IPS-11a (cell line): ENCODE data around the gene RCN1.
"Not testable (repeated sequence)": the region's sequence is repeated elsewhere in the genome, so short reads cannot be mapped to it uniquely, and the experiment has no call there.

ENCODE experiments used
- H3K4me3 ChIP-seq: one replicate; pipeline ENCODE4 v1.5.1; 2013; ENCODE audit warnings: low read depth, low read length, control low read depth

Gene RCN1

DNA sequence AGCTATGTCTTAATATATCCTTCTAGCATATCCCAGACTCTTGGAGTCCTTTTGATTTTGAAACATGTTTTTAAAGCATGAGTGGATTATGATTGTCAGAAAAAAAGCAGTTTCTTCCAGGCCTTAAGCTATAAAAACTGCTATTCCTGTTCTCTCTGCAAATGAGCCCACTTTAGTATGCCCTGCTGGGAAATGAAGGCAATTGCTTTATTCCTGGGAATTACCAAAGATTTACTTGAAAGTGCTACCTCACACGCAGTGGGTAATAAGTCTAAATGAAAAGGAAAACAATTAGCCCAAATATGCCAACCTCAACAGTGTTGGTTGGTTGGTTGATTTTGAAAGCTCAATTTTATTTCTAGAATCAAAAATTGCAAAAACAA is 17.2 kb upstream of the RCN1 start:
- H3K4me3 ChIP-seq, result no peak overlapping the region

DNA sequence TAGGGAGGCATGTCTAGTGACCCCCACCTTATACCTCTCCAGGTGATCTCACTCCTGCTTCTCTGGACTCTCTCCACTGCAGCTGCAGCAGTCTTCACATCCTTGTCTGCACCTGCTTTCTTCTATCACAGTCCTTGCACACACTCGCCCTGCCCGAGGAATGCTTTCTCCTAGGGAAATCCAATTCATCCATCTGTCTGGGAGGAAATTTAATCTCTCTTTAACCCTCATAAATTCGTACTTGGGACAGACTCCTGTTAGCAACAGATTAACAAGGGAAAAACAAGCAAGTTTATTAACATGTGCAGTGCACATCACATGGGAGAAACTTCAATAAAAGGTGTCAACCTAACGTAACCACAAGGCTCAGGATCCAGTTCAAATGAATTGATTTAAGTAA is 11.3 kb upstream of the RCN1 start:
- H3K4me3 ChIP-seq, result no peak overlapping the region

DNA sequence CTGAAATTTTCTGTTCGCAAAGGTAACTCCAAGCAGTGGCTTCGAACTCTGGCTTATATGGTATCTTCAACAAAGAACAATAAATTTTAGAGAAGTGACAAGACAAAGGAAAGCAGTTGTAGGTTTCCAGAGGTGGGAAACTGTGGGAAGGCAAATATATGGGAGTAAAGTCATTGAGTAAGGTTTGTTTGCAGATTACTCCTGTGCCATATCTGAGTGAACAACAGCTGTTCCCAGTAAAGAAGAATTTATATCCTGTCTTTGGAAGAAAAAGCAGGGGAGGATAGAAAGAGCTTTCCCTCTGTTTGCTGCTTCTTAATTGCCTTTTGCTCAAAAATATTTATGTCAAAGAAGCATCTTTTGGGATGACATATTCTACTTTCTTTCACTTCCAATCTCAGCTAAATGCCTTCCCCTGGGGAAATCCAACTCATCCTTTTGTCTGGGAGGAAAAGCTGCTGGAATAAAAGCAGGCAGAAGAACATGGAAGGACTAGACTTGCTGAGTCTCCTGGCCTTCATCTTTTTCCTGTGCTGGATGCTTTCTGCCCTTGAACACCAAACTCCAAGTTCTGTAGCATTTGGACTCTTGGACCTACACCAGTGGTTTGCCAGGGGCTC is 10.4 kb upstream of the RCN1 start:
- no peak overlapping the region for H3K4me3 ChIP-seq

DNA sequence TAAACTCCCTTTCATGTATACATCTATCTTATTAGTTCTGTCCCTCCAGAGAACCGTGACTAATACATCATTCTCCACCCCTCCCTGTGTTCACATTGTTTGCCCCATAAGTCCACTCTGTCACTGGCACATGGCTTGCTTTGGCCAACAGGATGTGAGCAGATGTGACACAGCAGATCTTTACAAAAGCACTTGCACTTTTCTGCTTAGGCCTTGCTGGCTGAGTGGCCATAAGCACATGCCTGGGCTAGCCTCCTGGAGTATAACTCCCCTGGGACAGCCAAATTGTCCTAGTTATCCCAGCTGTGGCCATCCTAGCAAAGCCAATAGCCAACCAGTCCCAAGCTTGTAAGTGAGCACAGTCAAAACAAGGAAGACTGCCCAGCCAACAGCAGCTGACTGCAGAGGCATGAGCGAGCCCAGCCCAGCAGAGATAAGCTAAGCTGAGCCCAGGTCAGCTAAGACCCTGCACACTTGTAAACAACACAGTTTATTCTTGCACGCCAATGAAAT is 9.7 kb upstream of the RCN1 start:
- no peak overlapping the region for H3K4me3 ChIP-seq

DNA sequence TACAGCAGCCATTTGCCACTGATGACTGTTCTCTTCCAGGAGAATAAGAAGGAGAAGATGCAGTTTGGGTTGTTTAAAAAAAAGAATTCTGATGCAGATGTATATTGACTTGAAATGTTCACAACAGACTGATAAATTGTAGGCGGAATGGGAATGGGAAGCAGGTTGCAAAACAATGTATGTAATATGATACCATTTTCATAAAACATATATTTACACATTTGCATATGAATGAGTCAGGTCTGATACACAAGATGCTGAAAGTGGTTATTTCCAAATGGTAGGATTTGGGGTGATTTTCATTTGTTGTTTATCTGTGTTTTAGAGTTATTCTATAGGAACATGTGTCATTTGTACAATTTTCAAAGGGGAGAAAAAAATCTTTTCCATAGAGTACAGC is 9.0 kb upstream of the RCN1 start:
- H3K4me3 ChIP-seq, result no peak overlapping the region

DNA sequence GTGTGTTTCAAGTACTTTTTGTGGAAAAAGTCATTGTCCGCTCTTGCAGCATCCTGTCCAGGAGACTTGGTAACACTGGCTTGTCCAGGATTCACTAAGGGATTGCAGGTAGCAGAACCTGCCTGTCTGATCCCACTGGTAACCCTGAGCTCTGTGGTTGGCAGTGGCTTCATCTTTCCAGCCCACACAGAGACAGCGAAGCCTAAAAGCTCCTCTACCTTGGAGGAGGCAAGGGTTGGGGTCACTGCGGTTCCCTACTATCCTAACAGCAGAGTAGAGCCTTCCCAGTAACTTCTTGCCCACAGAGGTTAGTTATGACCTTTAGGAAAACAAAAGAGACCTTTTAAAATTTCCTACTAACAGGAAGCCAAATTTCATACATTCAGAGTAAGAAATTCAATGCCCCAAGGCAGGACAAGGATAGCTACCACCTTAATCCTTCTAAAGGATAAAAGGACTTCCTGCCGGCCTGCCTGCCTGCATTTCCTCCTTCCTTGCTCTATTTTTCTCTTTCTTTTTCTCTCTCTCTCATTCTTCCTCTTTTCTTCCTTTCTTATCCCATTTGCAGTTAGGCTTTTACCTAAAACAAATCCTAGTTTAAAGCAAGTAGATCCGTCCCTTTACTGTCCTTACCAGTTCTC is 8.4 kb upstream of the RCN1 start:
- no peak overlapping the region for H3K4me3 ChIP-seq

DNA sequence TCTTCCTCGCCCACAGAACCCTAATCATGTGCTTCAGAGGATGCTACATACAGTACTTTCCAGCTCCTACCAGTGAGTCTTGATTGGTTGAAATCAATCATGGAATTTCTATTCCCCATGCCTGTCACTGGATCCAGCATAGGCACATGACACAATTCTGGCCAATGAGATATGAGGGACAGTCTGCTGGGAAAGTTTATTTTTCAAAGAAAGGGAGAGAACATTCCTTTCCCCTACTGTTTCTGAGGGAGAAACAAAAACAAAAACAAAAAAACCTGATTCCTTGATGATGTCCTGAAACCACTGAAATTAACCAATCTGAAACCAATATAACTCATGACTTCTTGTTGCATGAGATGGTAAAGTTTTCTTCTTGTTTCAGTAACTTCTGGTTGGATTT is 3.3 kb upstream of the RCN1 start:
- no peak overlapping the region for H3K4me3 ChIP-seq

DNA sequence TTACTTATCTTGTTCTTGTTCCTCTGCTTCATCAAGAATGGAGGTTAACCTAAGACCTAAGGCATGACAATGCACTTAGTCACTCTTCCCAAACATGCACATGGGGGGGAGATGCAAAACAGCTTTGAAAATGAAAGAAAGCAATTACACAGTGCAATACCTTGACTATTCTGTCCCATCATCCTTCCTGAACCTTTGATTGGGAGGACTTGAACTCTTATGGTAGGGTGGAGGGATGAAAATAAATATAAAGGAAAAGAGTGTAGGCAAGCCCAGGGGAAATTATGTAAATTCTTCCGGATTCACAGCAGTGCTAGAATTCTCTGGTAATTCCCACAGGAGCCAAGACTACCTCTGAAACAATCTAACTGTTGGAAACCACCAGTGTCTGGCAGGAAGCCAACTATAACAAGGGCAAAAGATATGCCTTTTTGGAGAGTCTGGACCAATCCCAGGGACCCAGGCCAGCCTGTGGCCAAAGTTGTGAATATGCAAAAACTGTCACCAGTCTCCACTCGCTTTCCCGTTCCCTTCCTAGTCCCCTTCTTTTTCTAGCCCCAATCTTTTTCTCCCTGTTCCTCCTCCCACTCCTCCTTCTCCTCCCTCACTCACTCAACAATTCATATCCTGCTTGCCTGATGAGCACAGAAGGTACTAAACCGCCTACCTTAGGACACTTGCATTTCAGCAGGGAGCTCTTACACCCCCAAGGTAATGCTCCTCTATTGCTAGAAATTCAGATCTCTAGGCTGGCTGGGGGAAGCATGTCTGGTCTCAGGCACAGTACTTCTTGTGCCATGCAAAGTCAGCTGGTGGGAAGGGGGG is 2.5 kb upstream of the RCN1 start:
- H3K4me3 ChIP-seq, result no peak overlapping the region

DNA sequence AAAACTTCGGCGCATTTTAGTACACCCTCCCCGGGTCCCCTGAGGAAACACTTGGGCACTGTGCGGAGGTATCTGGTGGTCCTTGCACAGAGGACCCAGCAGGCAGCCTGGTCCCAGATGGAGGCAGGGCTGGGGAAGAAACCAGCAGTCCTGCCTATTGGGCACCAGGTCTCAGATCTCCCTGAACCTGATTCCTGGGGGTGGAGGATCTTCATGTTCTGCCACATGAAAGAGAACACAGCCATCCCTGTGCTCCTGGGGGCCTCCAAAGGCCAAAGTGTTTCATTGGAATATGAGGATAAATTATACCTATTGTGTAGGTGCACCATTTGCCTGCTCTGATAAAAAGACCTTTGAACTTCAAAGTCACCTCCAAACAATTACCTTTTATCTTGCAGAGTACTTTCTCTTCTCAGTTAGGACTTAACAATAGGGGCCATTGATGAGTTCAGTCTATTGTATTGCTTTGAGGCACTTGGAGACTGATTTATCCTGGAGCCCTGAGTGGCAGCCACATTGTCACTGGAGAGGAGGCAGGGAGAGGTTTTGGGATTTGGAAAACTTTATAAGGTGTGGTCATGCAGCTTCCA is 1.8 kb downstream of the RCN1 start:
- no peak overlapping the region for H3K4me3 ChIP-seq

DNA sequence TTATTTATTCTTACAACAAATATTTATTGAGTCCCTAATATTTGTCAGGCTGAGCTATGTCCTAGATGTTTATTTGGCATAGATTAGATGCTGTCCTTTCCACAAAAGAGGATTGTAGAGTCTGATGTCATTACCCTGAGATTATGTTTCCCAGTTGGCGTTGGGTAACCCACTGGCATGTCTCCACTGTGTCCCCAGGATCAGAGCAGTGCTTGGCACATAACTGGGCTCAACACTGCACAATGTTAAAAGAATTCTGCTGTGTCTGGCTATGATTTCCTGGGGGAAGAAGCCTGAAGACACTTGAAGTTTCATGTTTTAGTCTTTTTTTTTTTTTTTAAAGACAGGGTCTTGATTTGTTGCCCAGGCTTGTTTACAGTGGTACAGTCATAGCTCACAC is 4.0 kb downstream of the RCN1 start:
- no peak overlapping the region for H3K4me3 ChIP-seq

DNA sequence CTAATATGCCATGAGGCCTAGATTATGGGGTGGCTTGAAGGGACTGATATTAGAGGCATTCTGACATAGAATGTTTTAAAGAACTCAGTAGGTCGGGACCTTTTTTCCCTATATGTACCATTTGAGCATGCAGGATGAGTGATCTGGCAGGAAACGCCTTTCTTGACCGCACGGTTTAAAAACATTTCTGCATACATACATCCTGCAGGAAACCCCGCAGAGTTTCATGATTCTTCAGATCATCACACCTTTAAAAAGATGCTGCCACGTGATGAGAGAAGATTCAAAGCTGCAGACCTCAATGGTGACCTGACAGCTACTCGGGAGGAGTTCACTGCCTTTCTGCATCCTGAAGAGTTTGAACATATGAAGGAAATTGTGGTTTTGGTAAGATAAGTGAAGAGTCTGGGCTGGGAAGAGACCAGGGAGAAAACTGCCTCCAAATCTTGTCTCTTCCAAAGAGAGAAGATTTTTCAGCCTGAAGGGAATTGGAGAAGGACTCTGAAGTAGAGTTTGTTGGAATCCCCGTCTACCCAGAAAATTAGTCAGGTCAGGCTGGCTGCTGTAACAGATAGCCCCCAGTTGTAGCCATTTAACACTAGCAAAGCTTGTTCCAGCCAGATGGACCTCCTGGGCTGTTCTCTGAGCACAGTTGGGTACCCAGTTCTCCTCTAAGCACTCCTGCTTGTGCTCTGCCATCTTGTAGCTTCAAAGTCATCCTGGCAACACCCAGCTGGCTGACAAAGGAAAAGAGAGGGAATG is 7.4 kb downstream of the RCN1 start:
- H3K4me3 ChIP-seq, result no peak overlapping the region

DNA sequence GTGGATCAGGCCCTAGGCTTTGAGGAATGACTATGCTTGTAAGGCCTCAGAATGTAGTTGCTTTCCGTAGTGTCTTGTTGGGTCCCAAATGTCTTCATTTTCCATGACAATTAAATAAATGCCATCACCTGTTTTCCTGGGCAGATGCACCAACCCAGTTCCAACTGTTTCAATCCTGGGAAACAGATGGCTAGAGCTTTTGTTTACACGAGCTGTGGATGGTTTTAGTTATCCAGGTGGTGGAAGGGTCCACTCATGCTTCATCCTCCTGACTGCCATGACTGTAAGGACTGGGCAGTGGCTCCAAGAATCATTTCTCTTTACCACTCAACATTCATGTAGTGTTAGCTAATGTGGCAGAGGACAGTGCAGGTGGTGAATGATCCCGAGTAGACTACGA is 8.6 kb downstream of the RCN1 start:
- H3K4me3 ChIP-seq, result no peak overlapping the region

DNA sequence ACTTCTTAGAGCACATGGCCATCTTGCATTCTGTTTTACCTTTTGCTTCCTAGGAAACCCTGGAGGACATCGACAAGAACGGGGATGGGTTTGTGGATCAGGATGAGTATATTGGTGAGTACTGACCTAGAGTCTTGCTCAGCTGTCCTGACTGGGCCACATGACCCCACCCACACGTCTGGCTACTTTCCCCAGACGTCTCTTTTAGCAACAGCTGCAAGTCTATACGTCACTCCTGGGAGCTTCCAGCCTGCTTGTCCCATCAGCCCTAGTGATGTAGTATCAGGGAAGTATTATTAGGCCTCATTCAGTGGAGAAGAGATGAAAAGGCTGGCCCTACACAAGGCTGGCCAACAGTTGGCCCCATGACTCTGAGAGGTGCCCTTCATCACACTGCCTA is 9.6 kb downstream of the RCN1 start:
- no peak overlapping the region for H3K4me3 ChIP-seq

DNA sequence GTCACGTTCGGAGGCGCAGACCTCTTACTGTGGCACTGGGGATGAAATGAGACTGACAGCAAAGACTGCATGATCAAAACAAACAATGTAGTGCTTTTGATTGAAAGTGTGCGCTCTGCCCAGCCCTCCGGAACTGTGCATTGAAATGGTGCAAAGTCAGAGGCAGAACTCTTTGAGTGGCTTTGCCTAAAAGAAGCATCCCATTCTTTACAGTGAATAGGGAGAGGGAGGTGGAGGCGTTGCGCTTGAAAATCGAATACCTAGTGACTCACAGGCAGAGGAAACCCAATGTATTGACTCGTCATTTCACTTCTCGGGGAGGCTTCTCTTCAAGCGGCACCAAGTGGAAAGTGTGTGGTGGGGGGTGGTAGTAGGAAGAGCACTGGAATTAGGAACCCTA is 10.9 kb downstream of the RCN1 start:
- H3K4me3 ChIP-seq, result no peak overlapping the region

DNA sequence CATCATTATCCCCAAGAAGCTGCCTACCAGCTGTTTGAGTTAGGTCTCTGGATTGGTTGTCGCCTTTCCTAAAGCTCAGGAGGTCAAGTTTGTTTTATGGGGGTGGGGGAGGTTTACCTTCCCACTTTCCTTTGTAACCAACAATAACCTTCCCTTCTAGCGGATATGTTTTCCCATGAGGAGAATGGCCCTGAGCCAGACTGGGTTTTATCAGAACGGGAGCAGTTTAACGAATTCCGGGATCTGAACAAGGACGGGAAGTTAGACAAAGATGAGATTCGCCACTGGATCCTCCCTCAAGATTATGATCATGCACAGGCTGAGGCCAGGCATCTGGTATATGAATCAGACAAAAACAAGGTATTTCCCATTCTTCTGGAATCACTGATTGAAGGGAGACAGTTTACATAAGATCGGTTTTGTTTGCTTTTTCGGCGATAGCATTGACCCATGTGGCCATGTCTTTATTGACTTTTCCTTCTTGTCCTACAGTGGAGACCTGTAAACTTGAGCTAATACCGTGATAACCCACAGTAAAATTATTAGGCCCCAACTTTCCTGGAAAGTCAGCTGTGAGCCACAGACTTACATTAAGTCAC is 12.3 kb downstream of the RCN1 start:
- H3K4me3 ChIP-seq, result not testable (repeated sequence)

DNA sequence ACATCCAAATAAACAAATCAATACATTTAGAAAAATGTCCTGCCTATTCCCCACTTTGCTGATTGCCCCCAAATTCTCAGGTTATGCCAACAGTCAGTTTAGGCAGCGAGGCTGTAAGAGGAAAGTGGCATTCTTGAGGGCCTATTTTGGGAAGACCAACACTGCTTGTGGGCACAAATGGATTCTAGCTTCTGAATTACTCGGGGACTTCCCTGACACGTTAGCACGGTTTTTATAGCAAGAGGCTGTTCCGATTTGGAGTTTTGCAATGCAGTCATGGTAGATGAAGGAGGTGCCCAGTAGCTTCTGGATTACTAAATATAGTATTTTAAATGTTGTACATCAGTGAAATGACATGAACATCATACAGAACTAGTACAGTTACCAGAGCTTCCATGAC is 13.1 kb downstream of the RCN1 start:
- no peak overlapping the region for H3K4me3 ChIP-seq

DNA sequence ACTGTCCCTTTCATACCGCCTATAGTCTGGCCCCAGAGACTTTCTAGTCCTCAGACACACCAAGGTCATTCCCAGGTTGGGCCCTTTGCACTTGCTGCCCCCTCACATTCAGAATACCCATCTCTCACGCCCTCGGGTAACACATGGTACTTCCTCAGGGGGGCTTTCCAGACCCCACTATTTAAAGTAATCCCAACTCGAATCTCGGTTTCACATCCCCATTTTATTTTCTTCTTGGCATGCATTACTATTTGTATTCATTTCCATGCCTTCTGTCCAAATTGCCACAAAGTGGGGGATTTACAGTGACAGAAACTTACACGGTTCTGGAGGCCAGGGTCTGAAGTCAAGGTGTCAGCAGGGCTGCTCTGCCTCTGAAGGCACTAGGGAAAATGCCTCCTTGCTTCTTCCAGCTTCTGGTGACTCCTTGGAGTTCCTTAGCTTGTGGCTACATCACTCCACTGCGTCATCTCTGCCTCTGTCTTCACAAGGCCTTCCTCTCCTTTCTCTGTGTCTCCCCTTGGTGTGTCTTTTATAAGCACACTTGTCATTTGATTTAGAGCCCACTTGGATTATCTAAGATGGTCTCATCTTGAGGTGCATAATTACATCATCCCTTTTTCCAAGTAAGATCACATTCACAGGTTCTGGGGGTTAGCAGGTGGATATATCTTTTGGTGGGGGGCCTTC is 15.1 kb downstream of the RCN1 start:
- no peak overlapping the region for H3K4me3 ChIP-seq

DNA sequence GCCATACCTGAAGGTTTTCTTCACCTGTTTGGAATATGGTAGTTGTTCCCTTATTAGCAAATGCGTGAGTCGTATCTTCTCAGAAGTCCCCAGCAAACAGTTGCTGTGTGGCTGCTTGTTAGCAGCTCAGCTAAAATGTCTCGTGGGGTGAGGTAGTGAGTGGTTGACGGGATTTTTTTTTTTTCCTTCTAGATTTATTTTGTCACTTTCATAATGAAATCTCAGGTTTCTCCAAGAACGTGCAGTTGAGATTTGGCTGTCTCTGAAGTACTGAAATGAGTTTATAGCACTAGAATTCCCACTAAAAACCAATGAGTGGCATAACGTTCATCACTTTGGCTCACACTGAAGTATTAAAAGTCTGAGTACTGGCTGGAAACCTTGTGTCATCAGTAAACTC is 16.8 kb downstream of the RCN1 start:
- H3K4me3 ChIP-seq, result no peak overlapping the region

DNA sequence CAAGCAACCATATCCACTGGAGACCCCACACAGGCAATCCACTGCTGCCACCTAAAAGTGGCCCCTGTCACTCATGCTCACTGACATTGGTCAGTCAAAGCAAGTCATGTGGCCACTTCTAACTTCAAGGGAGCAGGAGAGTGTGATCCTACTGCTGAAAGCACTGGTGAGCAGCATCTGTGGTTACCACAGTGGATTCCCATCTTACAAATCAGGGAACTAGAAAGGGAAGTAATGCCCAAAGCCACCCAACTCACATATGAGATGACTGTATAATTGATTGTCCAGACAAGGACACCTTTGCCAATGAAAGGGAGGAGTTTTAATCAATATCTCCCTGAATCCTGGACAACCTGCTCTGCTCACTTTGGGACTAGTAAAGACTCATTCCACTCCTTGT is 17.7 kb downstream of the RCN1 start:
- no peak overlapping the region for H3K4me3 ChIP-seq

DNA sequence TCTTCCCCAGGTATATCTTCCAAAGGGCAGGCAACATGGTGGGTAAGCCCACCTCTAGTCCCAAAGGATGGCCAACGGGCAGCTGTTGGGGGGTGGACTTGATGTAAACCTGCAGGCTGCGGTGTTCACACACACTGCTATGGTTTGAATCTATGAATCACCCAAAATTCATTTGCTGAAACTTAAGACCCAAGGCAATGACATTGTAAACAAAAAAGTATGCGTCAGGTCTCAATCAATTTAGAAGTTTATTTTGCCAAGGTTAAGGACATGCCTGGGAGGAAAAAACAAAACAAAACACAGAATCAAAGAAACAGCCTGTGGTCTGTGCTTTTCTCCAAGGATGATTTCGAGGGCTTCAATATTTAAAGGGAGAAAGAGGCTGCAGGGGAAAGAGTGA is 18.3 kb downstream of the RCN1 start:
- H3K4me3 ChIP-seq, result no peak overlapping the region
